Fibroblast of skin of right quadriceps (primary cell): Measurements from ENCODE around the gene LTBP1.

ENCODE experiments used
- DNase-seq: peaks from one replicate; pipeline ENCODE4 v3.0.0-alpha.2; 2013

The LTBP1 gene

GRCh38 chr2:32931945-32932709 lies 14.6 kb upstream of the LTBP1 start:
- DNase-seq: no peak

GRCh38 chr2:32932825-32933755 lies 13.7 kb upstream of the LTBP1 start:
- DNase-seq: no peak

DNA sequence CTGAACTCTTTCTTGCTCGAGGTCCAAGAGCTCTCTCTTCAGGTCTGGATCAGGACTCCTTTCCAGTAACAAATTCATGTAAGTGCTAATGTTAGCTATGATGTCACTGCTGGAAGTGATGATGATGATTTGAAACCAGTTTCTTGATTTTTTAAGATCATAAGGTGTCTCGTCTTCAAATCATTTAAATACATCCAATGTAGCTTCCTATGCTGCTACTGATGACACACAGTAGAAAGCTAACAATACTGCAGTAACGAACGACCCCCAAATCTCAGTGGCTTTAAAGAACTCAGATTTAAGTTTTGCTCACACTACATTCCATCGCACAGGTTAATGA lies 13.0 kb upstream of the LTBP1 start:
- DNase-seq: no peak

DNA sequence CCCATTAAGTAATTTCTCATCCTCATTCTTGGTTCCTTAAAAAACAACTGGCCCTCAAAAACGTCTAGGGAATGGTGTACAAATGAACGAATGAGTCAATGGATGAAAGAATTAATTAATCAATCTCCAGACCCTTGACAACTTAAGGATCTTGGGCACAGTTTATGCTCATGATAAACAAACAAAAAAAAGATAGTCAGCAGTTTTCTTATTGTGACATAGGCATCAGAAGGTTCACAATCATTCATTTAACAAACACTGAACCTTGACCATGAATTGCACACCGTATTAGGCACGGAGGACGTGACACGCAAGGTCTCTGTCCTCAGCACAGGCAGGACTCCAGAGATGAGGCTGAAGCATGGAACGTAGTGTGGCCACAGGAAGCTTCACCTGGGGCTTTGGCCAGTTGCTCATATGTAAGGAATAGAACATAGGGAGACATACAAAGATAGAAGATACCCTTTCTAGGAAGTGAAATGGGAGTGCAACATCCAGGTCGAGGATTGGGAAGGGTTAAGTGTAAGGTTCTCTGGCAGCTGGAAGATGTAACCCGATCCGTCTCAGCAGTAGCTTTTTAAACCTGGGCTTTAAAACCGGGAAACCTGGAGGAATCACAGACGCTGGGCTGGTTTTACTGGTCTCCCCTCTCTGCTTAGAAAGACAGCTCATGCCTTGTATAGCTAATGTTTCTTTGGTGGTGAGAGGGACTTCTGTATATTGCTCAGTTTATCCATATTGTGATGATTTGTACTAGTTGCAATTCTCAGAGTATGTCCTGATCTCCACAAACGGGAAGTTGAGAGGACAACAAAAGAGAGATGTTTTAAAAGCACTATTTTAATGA lies 8.9 kb upstream of the LTBP1 start:
- peak; percentile 17 for DNase-seq

DNA sequence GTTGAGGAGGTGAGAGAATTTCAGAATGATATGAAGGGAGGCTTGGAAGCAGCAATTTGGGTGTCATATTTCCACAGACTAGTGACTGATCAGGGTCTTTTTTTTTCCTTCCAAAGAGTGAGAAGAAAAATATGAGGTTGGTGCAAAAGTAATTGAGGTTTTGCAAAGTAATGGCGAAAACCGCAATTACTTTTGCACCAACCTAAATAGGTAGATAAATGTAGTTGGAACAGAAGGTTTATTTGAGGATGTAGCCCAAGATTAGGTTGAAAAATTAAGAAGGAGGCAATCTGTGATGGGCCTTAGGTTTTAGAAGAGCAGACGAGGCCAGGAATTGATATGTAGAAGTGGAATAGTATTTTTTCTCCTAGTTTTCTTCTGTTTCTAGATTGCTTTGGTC lies 7.8 kb upstream of the LTBP1 start:
- no peak for DNase-seq

DNA sequence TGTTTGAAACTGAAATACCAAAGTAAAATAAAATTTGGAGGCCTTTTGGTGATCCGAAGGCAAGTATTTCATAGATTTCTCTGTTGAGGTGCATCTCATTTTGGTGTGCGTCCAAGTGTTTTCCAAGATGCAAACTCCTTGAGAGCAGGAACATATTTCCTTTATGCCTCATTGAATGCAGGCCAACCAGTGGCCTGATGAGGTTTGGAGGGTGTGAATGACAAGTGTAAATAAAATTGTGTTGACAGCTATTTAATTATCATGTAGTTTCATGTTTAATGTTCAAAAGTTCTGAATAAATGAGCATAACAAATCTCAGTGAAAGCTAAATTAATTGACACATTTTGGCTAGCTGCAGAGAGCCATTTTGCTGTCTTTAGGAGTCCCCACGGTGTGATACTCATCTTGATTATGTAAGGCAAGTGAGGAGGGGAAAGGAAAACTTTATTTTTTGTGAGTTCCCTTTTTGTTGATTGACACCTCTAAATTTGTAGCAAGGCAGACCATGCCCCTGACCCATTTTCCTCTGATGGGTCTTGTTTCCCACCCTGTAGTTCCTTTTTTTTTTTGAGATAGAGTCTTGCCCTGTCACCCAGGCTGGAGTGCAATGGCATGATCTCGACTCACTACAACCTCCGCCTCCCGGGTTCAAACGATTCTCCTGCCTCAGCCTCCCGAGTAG lies 6.3 kb upstream of the LTBP1 start:
- no peak for DNase-seq

GRCh38 chr2:32941944-32942690 lies 4.6 kb upstream of the LTBP1 start:
- DNase-seq: no peak

- DNase-seq: no peak
These were observed 3.8 kb upstream of the LTBP1 start for GRCh38 chr2:32942793-32943485.

DNA sequence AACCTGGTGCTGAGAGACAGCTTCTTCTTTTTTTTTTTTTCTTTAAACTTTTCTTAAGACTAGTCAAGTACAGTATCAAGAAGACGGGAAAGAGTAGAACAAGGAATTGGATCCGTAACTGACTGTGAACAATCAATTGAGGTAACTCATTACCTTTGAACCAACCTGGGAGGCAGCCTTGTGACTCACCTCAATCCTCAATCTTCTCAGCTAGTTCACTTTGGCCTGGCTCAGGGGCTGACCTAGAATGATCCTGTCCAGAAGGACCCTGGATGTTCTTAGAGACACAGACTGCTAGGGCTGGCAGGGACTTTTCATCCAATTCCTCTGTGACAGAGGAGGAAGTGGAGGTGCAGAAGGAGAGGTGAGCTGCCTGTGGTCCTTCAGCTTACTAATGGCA lies 1.5 kb upstream of the LTBP1 start:
- DNase-seq: no peak

GRCh38 chr2:32947076-32947483 lies 327 bp downstream of the LTBP1 start:
- DNase-seq: no peak

GRCh38 chr2:32947484-32948143 lies 861 bp downstream of the LTBP1 start:
- peak; percentile 24 for DNase-seq

DNA sequence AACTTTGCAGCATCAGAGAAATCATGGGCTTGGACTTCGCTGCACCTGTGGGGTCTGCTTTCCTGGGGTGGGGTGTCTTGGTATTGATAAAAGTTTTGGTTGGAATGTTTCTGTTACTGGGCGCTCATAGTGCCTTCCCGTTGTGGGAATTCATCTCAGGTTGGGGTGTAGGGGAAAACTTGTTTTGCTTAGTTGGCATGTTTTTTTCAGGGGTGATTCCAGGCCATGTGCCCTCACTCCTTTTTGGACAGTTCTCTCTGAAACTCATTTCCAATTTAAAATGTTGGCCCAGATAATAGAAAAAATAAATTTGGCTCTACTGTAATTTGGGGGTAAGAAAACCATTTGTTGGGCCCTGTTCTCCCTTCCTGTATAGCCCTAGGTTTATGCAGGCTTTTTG lies 1.5 kb downstream of the LTBP1 start:
- DNase-seq: no peak

- DNase-seq: no peak
These were observed 2.5 kb downstream of the LTBP1 start for GRCh38 chr2:32949260-32949659.

GRCh38 chr2:32951672-32952071 lies 4.9 kb downstream of the LTBP1 start:
- no peak for DNase-seq

DNA sequence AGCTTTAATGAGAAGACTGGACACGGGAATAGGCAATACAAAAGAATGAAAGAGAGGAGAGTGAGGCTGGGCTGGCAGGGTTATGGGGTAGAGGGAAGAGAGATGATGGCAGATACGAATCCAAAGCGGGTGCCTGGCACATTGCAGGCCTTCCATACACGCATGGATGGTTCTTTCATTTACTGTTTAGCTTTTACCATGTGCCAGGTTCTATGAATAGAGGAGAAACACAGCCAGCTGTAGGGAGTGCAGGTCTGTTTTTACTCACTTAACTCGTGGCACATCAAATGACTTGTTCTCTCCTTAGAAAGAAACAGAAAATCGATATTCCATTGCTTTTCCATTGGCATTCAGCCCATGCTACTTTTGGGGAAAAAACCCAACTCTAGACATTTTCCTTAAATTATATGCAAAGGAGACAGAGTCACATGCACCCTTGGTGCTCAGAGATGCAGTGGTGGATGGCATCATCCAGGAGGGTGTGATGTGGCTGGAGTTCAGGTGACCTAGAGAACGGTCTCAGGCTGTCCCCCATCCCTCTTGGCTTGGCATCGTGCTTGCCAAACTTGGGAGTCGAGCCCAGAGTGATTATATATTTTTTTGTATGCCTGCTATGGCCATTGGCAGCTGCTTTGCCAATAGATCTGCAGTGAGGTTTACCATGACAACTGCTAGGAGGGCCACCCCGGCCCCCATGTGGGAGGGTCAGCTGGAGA lies 6.2 kb downstream of the LTBP1 start:
- DNase-seq: no peak

GRCh38 chr2:32954206-32954605 lies 7.5 kb downstream of the LTBP1 start:
- DNase-seq: no peak

GRCh38 chr2:32958821-32959220 lies 12.1 kb downstream of the LTBP1 start:
- no peak for DNase-seq

GRCh38 chr2:32960238-32960637 lies 13.5 kb downstream of the LTBP1 start:
- no peak for DNase-seq

- DNase-seq: no peak
These were observed 14.1 kb downstream of the LTBP1 start for GRCh38 chr2:32960647-32961403.
